ENCODE measurements around the gene MDM1. TPM values are rescaled to one million over a fixed set of nuclear protein-coding genes. Genes with fewer than 3 reads are reported as not detected.

The MDM1 gene
- total and polyA plus RNA-seq, 2 of the 13 experiments (the other 11 are each of a cell fraction or from before 2014, with no cell fraction given): 4.6 to 15.2 TPM

DNA sequence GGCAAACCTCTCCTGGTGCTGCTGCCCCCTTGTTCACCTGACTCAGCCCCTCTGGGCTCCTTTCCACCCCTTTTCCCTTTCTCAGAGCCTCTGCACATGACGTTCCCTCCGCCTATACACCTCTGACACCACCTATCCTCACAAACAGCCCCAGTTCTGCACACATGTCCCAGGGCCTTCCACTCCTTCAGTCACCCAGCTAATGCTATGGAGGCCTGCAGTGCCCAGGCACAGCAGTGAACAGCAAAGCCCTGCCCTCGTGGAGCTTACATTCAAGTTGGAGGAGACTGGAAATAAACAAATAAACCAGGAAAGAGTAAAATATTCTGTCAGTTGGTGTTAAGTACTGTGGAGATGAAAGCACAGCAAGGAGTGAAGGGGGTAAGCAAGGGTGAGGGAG lies 38.5 kb upstream of the MDM1 start (continued):
- no peak for TF ChIP-seq ZNF513 (CRISPR knock-in tag; conservative IDR thresholded peaks at IDR 0.05)
- no peak for TF ChIP-seq TCF7L2 (IDR thresholded peaks at IDR 0.05; ENCODE audit: low read depth, low read length)

DNA sequence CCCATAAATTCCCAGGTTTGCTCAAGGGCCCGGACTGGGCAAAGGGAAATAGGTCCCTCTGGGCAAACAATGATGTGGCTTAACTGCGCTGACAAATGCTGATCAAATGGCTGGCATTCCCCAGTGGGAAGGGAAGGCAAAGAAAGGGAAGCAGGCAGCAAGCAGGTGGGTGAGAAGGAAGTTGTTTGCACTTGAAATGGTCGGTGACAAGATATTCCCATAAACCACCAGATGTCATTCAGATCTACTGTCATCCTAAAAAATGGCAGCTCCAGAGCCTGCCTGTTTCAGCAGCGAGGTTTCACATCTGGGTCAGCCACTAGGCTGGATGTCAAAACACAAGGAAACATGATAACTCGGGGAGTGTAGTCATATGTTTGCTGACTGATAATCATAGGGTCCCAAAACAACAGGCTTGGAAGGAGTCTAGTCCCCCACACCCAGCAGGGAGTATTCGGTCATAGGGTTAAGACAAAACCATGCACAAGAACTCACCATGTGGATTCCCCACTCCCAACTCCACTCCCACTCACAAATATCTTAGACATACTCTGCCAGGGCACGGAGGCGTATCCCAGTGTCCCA lies 37.9 kb upstream of the MDM1 start:
- WGBS (ENCODE audit: low lambda C conversion rate): 45% methylated on average over 6 of the region's 8 CpGs
- Histone ChIP-seq H3K79me2 (ENCODE audit: insufficient read depth, low read length) (no peaks in the 10 kb centered on the region), H4K20me1 (ENCODE audit: insufficient read depth, low read length) (no peaks in the 10 kb centered on the region), H3K9me3 (ENCODE audit: low read length) (no peaks in the 10 kb centered on the region), H3K36me3 (replicated peaks in 1 of 2; ENCODE audit: control insufficient read depth in 1 of 2, insufficient read depth in 2 of 2, low read length in 2 of 2) (no peaks in the 10 kb centered on the region), H3K4me1 (ENCODE audit: insufficient read depth, low read length) (no peaks in the 10 kb centered on the region), H3K4me2 (ENCODE audit: low read depth, low read length) (no peak overlapping the region), H3K27me3 (ENCODE audit: control insufficient read depth in 1 of 2, insufficient read depth in 2 of 2, low read length in 2 of 2) (no peaks in the 10 kb centered on the region), H3K4me3 (replicated peaks in 1 of 3; ENCODE audit: insufficient read depth in 1 of 3, low read depth in 2 of 3, low read length in 3 of 3) (no peak overlapping the region), H3K9ac (ENCODE audit: insufficient read depth, low read depth, low read length) (no peak overlapping the region), H3K27ac (ENCODE audit: extremely low read length, insufficient read depth, low read length) (no peak overlapping the region), H2AFZ (ENCODE audit: low read length) (no peak overlapping the region)
- no TSS peak for BruUV-seq (replicated peaks)
- ChIA-PET POLR2A (no interaction called here), CTCF (ENCODE audit: low intra/inter-chr PET ratio, low total read pairs) (no interaction called here)
- ATAC-seq (no peak), DNase-seq (ENCODE audit: low spot score) (no peak), FAIRE-seq (no peak)
- in situ Hi-C loops (cut with HindIII; ENCODE audit: extremely low pct_ligation_motif_present, low pct_unique_long_range_greater_than_20kb): no loop called here
- intact Hi-C loops (cut with micrococcal nuclease; ENCODE audit: unreplicated experiment): no loop called here
- no peak for TF ChIP-seq TOE1 (CRISPR knock-in tag; IDR thresholded peaks at IDR 0.05)
- no peak for TF ChIP-seq SP140L (CRISPR knock-in tag; IDR thresholded peaks at IDR 0.05; ENCODE audit: borderline replicate concordance)
- TF ChIP-seq AKAP8 (CRISPR knock-in tag; IDR thresholded peaks at IDR 0.05): no peak
- TF ChIP-seq PAF1 (CRISPR knock-in tag; IDR thresholded peaks at IDR 0.05): no peak
- TF ChIP-seq NFKB2 (CRISPR knock-in tag; IDR thresholded peaks at IDR 0.05; ENCODE audit: borderline replicate concordance): no peak
- TF ChIP-seq, protein P1, sequence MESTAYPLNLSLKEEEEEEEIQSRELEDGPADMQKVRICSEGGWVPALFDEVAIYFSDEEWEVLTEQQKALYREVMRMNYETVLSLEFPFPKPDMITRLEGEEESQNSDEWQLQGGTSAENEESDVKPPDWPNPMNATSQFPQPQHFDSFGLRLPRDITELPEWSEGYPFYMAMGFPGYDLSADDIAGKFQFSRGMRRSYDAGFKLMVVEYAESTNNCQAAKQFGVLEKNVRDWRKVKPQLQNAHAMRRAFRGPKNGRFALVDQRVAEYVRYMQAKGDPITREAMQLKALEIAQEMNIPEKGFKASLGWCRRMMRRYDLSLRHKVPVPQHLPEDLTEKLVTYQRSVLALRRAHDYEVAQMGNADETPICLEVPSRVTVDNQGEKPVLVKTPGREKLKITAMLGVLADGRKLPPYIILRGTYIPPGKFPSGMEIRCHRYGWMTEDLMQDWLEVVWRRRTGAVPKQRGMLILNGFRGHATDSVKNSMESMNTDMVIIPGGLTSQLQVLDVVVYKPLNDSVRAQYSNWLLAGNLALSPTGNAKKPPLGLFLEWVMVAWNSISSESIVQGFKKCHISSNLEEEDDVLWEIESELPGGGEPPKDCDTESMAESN (CRISPR knock-in tag; conservative IDR thresholded peaks at IDR 0.05): no peak
- TF ChIP-seq SUZ12 (IDR thresholded peaks at IDR 0.05; ENCODE audit: low read depth, low read length): no peak
- TF ChIP-seq MAZ (IDR thresholded peaks at IDR 0.05; ENCODE audit: borderline replicate concordance, low read depth, low read length): no peak
- TF ChIP-seq MAZ (CRISPR knock-in tag; IDR thresholded peaks at IDR 0.05; ENCODE audit: low read depth): no peak
- no peak for TF ChIP-seq CBX5 (CRISPR knock-in tag; IDR thresholded peaks at IDR 0.05; ENCODE audit: borderline replicate concordance)
- TF ChIP-seq ZNF335 (CRISPR knock-in tag; IDR thresholded peaks at IDR 0.05): no peak
- TF ChIP-seq DR1 (CRISPR knock-in tag; IDR thresholded peaks at IDR 0.05): no peak
- TF ChIP-seq SIN3A (IDR thresholded peaks at IDR 0.05; ENCODE audit: borderline replicate concordance, low read depth, low read length): no peak
- TF ChIP-seq ZNF574 (CRISPR knock-in tag; IDR thresholded peaks at IDR 0.05): no peak
- no peak for TF ChIP-seq ZNF562 (CRISPR knock-in tag; IDR thresholded peaks at IDR 0.05; ENCODE audit: borderline replicate concordance)
